HepG2 (cell line): Measurements from ENCODE around the gene ATP1A1. TPM values are rescaled to one million over a fixed set of nuclear protein-coding genes. Genes with fewer than 3 reads are reported as not detected.

Experiments used
- ATAC-seq: fragments of 200-7000 bp; cut with Tn5 transposase; 3 replicates; pipeline ENCODE4 v1.9.1; 2020; ENCODE audit warnings: mild to moderate bottlenecking, moderate library complexity
- BruUV-seq: library from RNA; stranded (reverse); fragments of 400-500 nt; replicated peaks from 2 replicates; lab custom pipeline; 2021; lab: Mats Ljungman, UMichigan
- CTCF ChIA-PET: fragments of 300-600 bp; formaldehyde crosslinking; extraction: SDS; loops from one replicate; lab custom pipeline; 2021; ENCODE audit warnings: low total read pairs, inconsistent platforms, low intra/inter-chr PET ratio; lab: Yijun Ruan, JAX
- POLR2A ChIA-PET: fragments of 350-600 bp; sonication (Branson Sonifier 250); formaldehyde crosslinking; loops from one replicate; lab custom pipeline; 2020; ENCODE audit warnings: antibody characterized with exemption, inconsistent platforms; lab: Yijun Ruan, JAX
- DNase-seq: peaks from one replicate; pipeline ENCODE4 v3.0.0-alpha.2; 2015; ENCODE audit warnings: low spot score
- FAIRE-seq: peaks from 3 replicates; lab custom pipeline; 2011; peaks lifted over from hg19 to GRCh38; lab: Jason Lieb, UNC
- H2AFZ ChIP-seq: one replicate; pipeline ENCODE4 v1.6.1; 2011; ENCODE audit warnings: low read length, inconsistent platforms
- H3K27ac ChIP-seq: fragments of 300-600 bp; 3 replicates; pipeline ENCODE4 v1.8.0; 2011; ENCODE audit warnings: mixed run types, mild to moderate bottlenecking, mixed read lengths, low read length, inconsistent platforms; ENCODE audit not compliant: insufficient read depth; ENCODE audit errors: extremely low read length
- H3K27me3 ChIP-seq, 2 experiments: fragments of 200-600 bp in 1 of 2; 2 replicates in 1 of 2; 3 replicates in 1 of 2; pipeline versions ENCODE4 v1.6.0 to v1.8.0; 2011; ENCODE audit warnings: low read length in 2 of 2, mild to moderate bottlenecking in 2 of 2, moderate library complexity in 2 of 2, inconsistent platforms in 1 of 2; ENCODE audit not compliant: insufficient read depth in 2 of 2, control insufficient read depth in 1 of 2
- H3K36me3 ChIP-seq, 2 experiments: fragments of 200-600 bp in 1 of 2; replicated peaks in 1 of 2; 2 replicates in 1 of 2; 3 replicates in 1 of 2; pipeline versions ENCODE4 v1.5.1 to v1.8.0; 2011; ENCODE audit warnings: low read length in 2 of 2, inconsistent platforms in 1 of 2; ENCODE audit not compliant: insufficient read depth in 2 of 2, control insufficient read depth in 1 of 2
- H3K4me1 ChIP-seq: 2 replicates; pipeline ENCODE4 v1.5.1; 2012; ENCODE audit warnings: low read length, inconsistent platforms; ENCODE audit not compliant: insufficient read depth
- H3K4me2 ChIP-seq: 2 replicates; pipeline ENCODE4 v1.6.0; 2011; ENCODE audit warnings: low read depth, low read length, inconsistent platforms
- H3K4me3 ChIP-seq, 3 experiments: fragments of 200-600 bp in 1 of 3; sonication (generic), shearing (Covaris generic) in 1 of 3; replicated peaks in 1 of 3; 2 replicates each; pipeline ENCODE4 v1.5.1; 2011 to 2016; ENCODE audit warnings: low read length in 3 of 3, inconsistent platforms in 2 of 3, low read depth in 2 of 3, mild to moderate bottlenecking in 2 of 3, control low read depth in 1 of 3, mixed read lengths in 1 of 3; ENCODE audit not compliant: insufficient read depth in 1 of 3
- H3K79me2 ChIP-seq: one replicate; pipeline ENCODE4 v1.6.1; 2011; ENCODE audit warnings: low read length, inconsistent platforms; ENCODE audit not compliant: insufficient read depth
- H3K9ac ChIP-seq: 2 replicates; pipeline ENCODE4 v1.6.0; 2011; ENCODE audit warnings: mild to moderate bottlenecking, low read depth, low read length, inconsistent platforms; ENCODE audit not compliant: insufficient read depth
- H3K9me3 ChIP-seq: 2 replicates; pipeline ENCODE4 v1.5.1; 2012; ENCODE audit warnings: mild to moderate bottlenecking, low read length
- H4K20me1 ChIP-seq: 2 replicates; pipeline ENCODE4 v1.6.0; 2011; ENCODE audit warnings: inconsistent platforms, mild to moderate bottlenecking, low read length, moderate library complexity; ENCODE audit not compliant: insufficient read depth
- FLYWCH1 ChIP-seq: sonication (generic); formaldehyde crosslinking; IDR thresholded peaks from 2 replicates; pipeline ENCODE4 v1.8.1; 2023; ENCODE audit warnings: mild to moderate bottlenecking, missing genetic modification reagents
- GABPA ChIP-seq, 2 experiments: IDR thresholded peaks; 2 replicates each; pipeline ENCODE4 v1.6.1; 2011 to 2016; ENCODE audit warnings: low read depth in 2 of 2, low read length in 1 of 2, missing biosample characterization in 1 of 2, missing genetic modification characterization in 1 of 2
- HNRNPLL ChIP-seq: fragments of 200-400 bp; formaldehyde crosslinking; IDR thresholded peaks from 2 replicates; pipeline ENCODE4 v1.6.1; 2017; ENCODE audit warnings: mild to moderate bottlenecking, low read depth, low read length; ENCODE audit not compliant: poor library complexity, severe bottlenecking
- NFAT5 ChIP-seq: sonication (generic); formaldehyde crosslinking; IDR thresholded peaks from 2 replicates; pipeline ENCODE4 v1.4.0; 2020; ENCODE audit warnings: missing genetic modification reagents
- NONO ChIP-seq, 2 experiments: fragments of 450-650 bp in 1 of 2; sonication (generic) in 1 of 2; formaldehyde crosslinking in 1 of 2; IDR thresholded peaks in 1 of 2; conservative IDR thresholded peaks in 1 of 2; 2 replicates each; pipeline versions ENCODE4 v1.6.1 to v1.8.0; 2017 to 2022; ENCODE audit warnings: mild to moderate bottlenecking in 1 of 2, missing genetic modification reagents in 1 of 2, moderate library complexity in 1 of 2
- PLSCR1 ChIP-seq: sonication (generic); formaldehyde crosslinking; IDR thresholded peaks from 2 replicates; pipeline ENCODE4 v1.5.0; 2020; ENCODE audit warnings: missing genetic modification reagents, mild to moderate bottlenecking, borderline replicate concordance
- RNF2 ChIP-seq: fragments of 450-650 bp; conservative IDR thresholded peaks from 2 replicates; pipeline ENCODE4 v1.6.1; 2016; ENCODE audit warnings: low read depth
- SNAPC2 ChIP-seq: sonication (generic); formaldehyde crosslinking; IDR thresholded peaks from 2 replicates; pipeline ENCODE4 v1.8.1; 2022; ENCODE audit warnings: mild to moderate bottlenecking, missing genetic modification reagents
- ZNF17 ChIP-seq: sonication (generic); formaldehyde crosslinking; IDR thresholded peaks from 2 replicates; pipeline ENCODE4 v1.5.0; 2020; ENCODE audit warnings: mild to moderate bottlenecking, missing genetic modification reagents
- ZNF180 ChIP-seq: sonication (generic); formaldehyde crosslinking; IDR thresholded peaks from 2 replicates; pipeline ENCODE4 v1.4.0; 2020; ENCODE audit warnings: low read depth, missing genetic modification reagents, borderline replicate concordance
- ZNF251 ChIP-seq: sonication (generic); formaldehyde crosslinking; IDR thresholded peaks from 2 replicates; pipeline ENCODE4 v1.9.0; 2021; ENCODE audit warnings: mild to moderate bottlenecking, missing genetic modification reagents
- ZNF264 ChIP-seq: sonication (generic); formaldehyde crosslinking; IDR thresholded peaks from 2 replicates; pipeline ENCODE4 v1.4.0; 2020; ENCODE audit warnings: missing genetic modification reagents
- ZNF496 ChIP-seq: sonication (generic); formaldehyde crosslinking; IDR thresholded peaks from 2 replicates; pipeline ENCODE4 v1.8.1; 2023; ENCODE audit warnings: mild to moderate bottlenecking, moderate library complexity, missing genetic modification reagents; ENCODE audit not compliant: insufficient replicate concordance
- ZNF747 ChIP-seq: sonication (generic); formaldehyde crosslinking; IDR thresholded peaks from 2 replicates; pipeline ENCODE4 v1.8.1; 2023; ENCODE audit warnings: missing genetic modification reagents, mild to moderate bottlenecking, borderline replicate concordance
- WGBS: methylation state at CpG from one replicate; pipeline ENCODE4 v1.1.6; 2017; ENCODE audit warnings: low lambda C conversion rate; 5-methylcytosine and 5-hydroxymethylcytosine counted together
- in situ Hi-C: cut with HindIII; loops from 2 replicates; pipeline ENCODE4 v1.10.0; 2017; ENCODE audit warnings: low pct_unique_long_range_greater_than_20kb; ENCODE audit not compliant: extremely low pct_ligation_motif_present
- intact Hi-C: fragments of 100-400 bp; cut with micrococcal nuclease; formaldehyde crosslinking; loops from one replicate; pipeline ENCODE4 v1.10.0; 2022; ENCODE audit not compliant: unreplicated experiment
- polyA plus RNA-seq, 8 experiments: library from polyadenylated mRNA; depleted of rRNA in 3 of 8; stranded (reverse) in 7 of 8; unstranded in 1 of 8; fragments of >200 nt; fragmentation: Illumina TruSeq in 4 of 8; extraction: Trizol in 4 of 8; gene quantifications; 2 replicates each; pipeline versions ENCODE4 v1.2.1 to v1.2.3, GENCODE V29; 2011 to 2016; ENCODE audit warnings: low read depth in 4 of 8, missing spikeins in 1 of 8, mixed read lengths in 1 of 8; ENCODE audit not compliant: insufficient read depth in 1 of 8
- total RNA-seq, 5 experiments: library from RNA; depleted of rRNA; stranded (reverse); fragments of >200 nt; fragmentation: Illumina TruSeq; extraction: Trizol; gene quantifications; 2 replicates each; pipeline ENCODE4 v1.2.3, GENCODE V29; 2016; ENCODE audit warnings: low read depth in 1 of 5
- TF ChIP-seq, protein P1 (sequence below): sonication (generic); formaldehyde crosslinking; conservative IDR thresholded peaks from 2 replicates; pipeline ENCODE4 v1.5.0; 2020; ENCODE audit warnings: missing genetic modification reagents

Gene ATP1A1
- total and polyA plus RNA-seq, 2 of the 13 experiments (the other 11 are each of a cell fraction or from before 2014, with no cell fraction given) = 280 to 705 TPM

- TF ChIP-seq GABPA (IDR thresholded peaks at IDR 0.05; ENCODE audit: low read depth, low read length) = no peak
- TF ChIP-seq GABPA (CRISPR knock-in tag; IDR thresholded peaks at IDR 0.05; ENCODE audit: low read depth) = no peak
- TF ChIP-seq ZNF17 = no peak
- TF ChIP-seq RNF2 = no peak
Observed at GRCh38 chr1:116343019-116343418, 30.0 kb upstream of the ATP1A1 start (continued).

GRCh38 chr1:116345011-116345410 is 28.0 kb upstream of the ATP1A1 start:
- no TSS peak for BruUV-seq
- POLR2A ChIA-PET = no interaction called here
- TF ChIP-seq ZNF496 (CRISPR knock-in tag) (no peak), ZNF747 (CRISPR knock-in tag) (no peak), NFAT5 (CRISPR knock-in tag) (no peak), ZNF251 (CRISPR knock-in tag) (no peak), FLYWCH1 (CRISPR knock-in tag) (no peak), SNAPC2 (no peak), ZNF180 (CRISPR knock-in tag) (no peak), ZNF264 (CRISPR knock-in tag) (no peak), HNRNPLL (no peak), NONO (IDR thresholded peaks at IDR 0.05) (no peak), NONO (CRISPR knock-in tag; conservative IDR thresholded peaks at IDR 0.05) (no peak), PLSCR1 (CRISPR knock-in tag) (no peak)
- TF ChIP-seq, protein P1, sequence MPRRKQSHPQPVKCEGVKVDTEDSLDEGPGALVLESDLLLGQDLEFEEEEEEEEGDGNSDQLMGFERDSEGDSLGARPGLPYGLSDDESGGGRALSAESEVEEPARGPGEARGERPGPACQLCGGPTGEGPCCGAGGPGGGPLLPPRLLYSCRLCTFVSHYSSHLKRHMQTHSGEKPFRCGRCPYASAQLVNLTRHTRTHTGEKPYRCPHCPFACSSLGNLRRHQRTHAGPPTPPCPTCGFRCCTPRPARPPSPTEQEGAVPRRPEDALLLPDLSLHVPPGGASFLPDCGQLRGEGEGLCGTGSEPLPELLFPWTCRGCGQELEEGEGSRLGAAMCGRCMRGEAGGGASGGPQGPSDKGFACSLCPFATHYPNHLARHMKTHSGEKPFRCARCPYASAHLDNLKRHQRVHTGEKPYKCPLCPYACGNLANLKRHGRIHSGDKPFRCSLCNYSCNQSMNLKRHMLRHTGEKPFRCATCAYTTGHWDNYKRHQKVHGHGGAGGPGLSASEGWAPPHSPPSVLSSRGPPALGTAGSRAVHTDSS (CRISPR knock-in tag) = no peak
- FAIRE-seq (no peak), DNase-seq (no peak), ATAC-seq (no peak)
- H3K79me2 ChIP-seq = no peaks in the 10 kb centered on the region
- no peak overlapping the region for H3K4me3 ChIP-seq
- intact Hi-C loops (no loop called here), in situ Hi-C loops (no loop called here)
- H3K4me1 ChIP-seq = 0 out of 2 replicates have a peak, but pooled peaks cover 5% of the 10 kb centered on the region
- no peak overlapping the region for H3K27ac ChIP-seq
- no peak overlapping the region for H3K9ac ChIP-seq
- 91% methylated on average over 1 of the region's 1 CpG for WGBS
- CTCF ChIA-PET = no interaction called here
- no peaks in the 10 kb centered on the region for H4K20me1 ChIP-seq
- no peaks in the 10 kb centered on the region for H3K36me3 ChIP-seq
- 0 out of 5 replicates have a peak, but pooled peaks cover 3 to 4% of the 10 kb centered on the region in 2 experiments for H3K27me3 ChIP-seq
- no peak overlapping the region for H2AFZ ChIP-seq
- H3K9me3 ChIP-seq = no peaks in the 10 kb centered on the region
- no peak overlapping the region for H3K4me2 ChIP-seq
